Measurements from ENCODE around the gene YWHAG. TPM values are rescaled to one million over a fixed set of nuclear protein-coding genes. Genes with fewer than 3 reads are reported as not detected.

Gene YWHAG
- total and polyA plus RNA-seq, 2 experiments from 2014 or later, result 82.2 to 179 TPM

DNA sequence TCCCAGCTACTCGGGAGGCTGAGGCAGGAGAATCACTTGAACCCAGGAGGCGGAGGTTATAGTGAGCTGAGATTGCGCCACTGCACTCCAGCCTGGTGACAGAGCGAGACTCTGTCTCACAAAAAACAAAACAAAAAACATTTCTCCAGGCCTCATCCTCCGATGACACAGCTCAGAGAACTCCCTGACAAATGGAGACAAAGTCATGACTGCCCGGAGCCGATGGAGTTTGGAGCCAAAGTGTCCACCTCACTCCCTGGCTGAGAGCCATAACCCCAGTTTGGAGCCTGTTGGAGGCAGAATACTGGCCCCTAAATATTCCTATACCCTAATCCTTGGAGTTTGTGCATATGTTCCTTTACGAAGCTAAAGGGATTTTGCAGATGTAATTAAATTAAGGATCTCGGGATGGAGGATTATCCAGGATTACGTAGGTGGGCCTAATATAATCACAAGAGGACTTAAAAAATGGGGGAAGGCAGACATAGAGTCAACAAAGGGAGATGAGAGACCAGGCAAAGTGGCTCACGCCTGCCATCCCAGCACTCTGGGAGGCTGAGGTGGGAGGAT, 28.0 kb upstream of the YWHAG start:
- Mint-ChIP-seq H3K36me3 (ENCODE audit: low read depth) (no peaks in the 10 kb centered on the region), H3K27ac (no peak overlapping the region), H3K4me1 (peaks cover 4% of the 10 kb centered on the region; the same call in 2 of the 3 replicates), H3K4me3 (no peak overlapping the region), H3K9me3 (no peaks in the 10 kb centered on the region), H3K27me3 (ENCODE audit: insufficient read depth, low read depth, poor library complexity) (peaks cover 14% of the 10 kb centered on the region)
- Histone ChIP-seq H3K4me2 (no peak overlapping the region), H3K4me1 (ENCODE audit: insufficient read depth) (peaks cover 5% of the 10 kb centered on the region; the same call in 1 of the 2 replicates), H3K79me2 (replicated peaks; ENCODE audit: insufficient read depth) (no peaks in the 10 kb centered on the region), H3K9me2 (ENCODE audit: insufficient read depth) (no peaks in the 10 kb centered on the region), H4K20me1 (replicated peaks; ENCODE audit: insufficient read depth) (no peaks in the 10 kb centered on the region), H2AFZ (no peak overlapping the region), H3K36me3 (ENCODE audit: insufficient read depth) (no peaks in the 10 kb centered on the region), H3K27me3 (ENCODE audit: insufficient read depth) (no peaks in the 10 kb centered on the region), H3F3A (replicated peaks; ENCODE audit: low read depth) (0 out of 2 replicates have a peak, but pooled peaks cover 5% of the 10 kb centered on the region), H3K27ac (ENCODE audit: low read depth) (no peak overlapping the region), H3K4me3 (no peak overlapping the region)
- DNase-seq (ENCODE audit: low spot score), result no peak
- no peak for ATAC-seq
- TF ChIP-seq JUNB (IDR thresholded peaks at IDR 0.05; ENCODE audit: unreplicated experiment) (no peak), ZNF331 (CRISPR knock-in tag; IDR thresholded peaks at IDR 0.05; ENCODE audit: low read depth) (no peak), EZH2phosphoT487 (IDR thresholded peaks at IDR 0.05; ENCODE audit: unreplicated experiment) (no peak), CREB1 (CRISPR knock-in tag; IDR thresholded peaks at IDR 0.05; ENCODE audit: low read depth) (no peak), ETS1 (IDR thresholded peaks at IDR 0.05) (no peak), REST (IDR thresholded peaks at IDR 0.05; ENCODE audit: unreplicated experiment) (no peak), NANOG (IDR thresholded peaks at IDR 0.05; ENCODE audit: borderline replicate concordance) (no peak), STAT1 (IDR thresholded peaks at IDR 0.05; ENCODE audit: unreplicated experiment) (no peak), POLR2AphosphoS5 (IDR thresholded peaks at IDR 0.05; ENCODE audit: low read depth) (no peak), EZH2 (IDR thresholded peaks at IDR 0.05; ENCODE audit: low read depth, unreplicated experiment) (no peak), ZNF114 (CRISPR knock-in tag; IDR thresholded peaks at IDR 0.05) (no peak)
- TF ChIP-seq, protein P1, sequence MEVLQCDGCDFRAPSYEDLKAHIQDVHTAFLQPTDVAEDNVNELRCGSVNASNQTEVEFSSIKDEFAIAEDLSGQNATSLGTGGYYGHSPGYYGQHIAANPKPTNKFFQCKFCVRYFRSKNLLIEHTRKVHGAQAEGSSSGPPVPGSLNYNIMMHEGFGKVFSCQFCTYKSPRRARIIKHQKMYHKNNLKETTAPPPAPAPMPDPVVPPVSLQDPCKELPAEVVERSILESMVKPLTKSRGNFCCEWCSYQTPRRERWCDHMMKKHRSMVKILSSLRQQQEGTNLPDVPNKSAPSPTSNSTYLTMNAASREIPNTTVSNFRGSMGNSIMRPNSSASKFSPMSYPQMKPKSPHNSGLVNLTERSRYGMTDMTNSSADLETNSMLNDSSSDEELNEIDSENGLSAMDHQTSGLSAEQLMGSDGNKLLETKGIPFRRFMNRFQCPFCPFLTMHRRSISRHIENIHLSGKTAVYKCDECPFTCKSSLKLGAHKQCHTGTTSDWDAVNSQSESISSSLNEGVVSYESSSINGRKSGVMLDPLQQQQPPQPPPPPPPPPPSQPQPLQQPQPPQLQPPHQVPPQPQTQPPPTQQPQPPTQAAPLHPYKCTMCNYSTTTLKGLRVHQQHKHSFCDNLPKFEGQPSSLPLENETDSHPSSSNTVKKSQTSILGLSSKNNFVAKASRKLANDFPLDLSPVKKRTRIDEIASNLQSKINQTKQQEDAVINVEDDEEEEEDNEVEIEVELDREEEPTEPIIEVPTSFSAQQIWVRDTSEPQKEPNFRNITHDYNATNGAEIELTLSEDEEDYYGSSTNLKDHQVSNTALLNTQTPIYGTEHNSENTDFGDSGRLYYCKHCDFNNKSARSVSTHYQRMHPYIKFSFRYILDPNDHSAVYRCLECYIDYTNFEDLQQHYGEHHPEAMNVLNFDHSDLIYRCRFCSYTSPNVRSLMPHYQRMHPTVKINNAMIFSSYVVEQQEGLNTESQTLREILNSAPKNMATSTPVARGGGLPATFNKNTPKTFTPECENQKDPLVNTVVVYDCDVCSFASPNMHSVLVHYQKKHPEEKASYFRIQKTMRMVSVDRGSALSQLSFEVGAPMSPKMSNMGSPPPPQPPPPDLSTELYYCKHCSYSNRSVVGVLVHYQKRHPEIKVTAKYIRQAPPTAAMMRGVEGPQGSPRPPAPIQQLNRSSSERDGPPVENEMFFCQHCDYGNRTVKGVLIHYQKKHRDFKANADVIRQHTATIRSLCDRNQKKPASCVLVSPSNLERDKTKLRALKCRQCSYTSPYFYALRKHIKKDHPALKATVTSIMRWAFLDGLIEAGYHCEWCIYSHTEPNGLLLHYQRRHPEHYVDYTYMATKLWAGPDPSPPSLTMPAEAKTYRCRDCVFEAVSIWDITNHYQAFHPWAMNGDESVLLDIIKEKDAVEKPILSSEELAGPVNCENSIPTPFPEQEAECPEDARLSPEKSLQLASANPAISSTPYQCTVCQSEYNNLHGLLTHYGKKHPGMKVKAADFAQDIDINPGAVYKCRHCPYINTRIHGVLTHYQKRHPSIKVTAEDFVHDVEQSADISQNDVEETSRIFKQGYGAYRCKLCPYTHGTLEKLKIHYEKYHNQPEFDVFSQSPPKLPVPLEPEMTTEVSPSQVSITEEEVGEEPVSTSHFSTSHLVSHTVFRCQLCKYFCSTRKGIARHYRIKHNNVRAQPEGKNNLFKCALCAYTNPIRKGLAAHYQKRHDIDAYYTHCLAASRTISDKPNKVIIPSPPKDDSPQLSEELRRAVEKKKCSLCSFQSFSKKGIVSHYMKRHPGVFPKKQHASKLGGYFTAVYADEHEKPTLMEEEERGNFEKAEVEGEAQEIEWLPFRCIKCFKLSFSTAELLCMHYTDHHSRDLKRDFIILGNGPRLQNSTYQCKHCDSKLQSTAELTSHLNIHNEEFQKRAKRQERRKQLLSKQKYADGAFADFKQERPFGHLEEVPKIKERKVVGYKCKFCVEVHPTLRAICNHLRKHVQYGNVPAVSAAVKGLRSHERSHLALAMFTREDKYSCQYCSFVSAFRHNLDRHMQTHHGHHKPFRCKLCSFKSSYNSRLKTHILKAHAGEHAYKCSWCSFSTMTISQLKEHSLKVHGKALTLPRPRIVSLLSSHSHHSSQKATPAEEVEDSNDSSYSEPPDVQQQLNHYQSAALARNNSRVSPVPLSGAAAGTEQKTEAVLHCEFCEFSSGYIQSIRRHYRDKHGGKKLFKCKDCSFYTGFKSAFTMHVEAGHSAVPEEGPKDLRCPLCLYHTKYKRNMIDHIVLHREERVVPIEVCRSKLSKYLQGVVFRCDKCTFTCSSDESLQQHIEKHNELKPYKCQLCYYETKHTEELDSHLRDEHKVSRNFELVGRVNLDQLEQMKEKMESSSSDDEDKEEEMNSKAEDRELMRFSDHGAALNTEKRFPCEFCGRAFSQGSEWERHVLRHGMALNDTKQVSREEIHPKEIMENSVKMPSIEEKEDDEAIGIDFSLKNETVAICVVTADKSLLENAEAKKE (CRISPR knock-in tag; IDR thresholded peaks at IDR 0.05), result no peak
- TF ChIP-seq, protein P2, sequence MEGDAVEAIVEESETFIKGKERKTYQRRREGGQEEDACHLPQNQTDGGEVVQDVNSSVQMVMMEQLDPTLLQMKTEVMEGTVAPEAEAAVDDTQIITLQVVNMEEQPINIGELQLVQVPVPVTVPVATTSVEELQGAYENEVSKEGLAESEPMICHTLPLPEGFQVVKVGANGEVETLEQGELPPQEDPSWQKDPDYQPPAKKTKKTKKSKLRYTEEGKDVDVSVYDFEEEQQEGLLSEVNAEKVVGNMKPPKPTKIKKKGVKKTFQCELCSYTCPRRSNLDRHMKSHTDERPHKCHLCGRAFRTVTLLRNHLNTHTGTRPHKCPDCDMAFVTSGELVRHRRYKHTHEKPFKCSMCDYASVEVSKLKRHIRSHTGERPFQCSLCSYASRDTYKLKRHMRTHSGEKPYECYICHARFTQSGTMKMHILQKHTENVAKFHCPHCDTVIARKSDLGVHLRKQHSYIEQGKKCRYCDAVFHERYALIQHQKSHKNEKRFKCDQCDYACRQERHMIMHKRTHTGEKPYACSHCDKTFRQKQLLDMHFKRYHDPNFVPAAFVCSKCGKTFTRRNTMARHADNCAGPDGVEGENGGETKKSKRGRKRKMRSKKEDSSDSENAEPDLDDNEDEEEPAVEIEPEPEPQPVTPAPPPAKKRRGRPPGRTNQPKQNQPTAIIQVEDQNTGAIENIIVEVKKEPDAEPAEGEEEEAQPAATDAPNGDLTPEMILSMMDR (conservative IDR thresholded peaks at IDR 0.05; ENCODE audit: low read depth in 2 of 2), result no peak
